ENCODE data around the gene FYN.

GRCh38 chr6:111772381-111772780 is 100.9 kb downstream of the FYN start:
- TF ChIP-seq HDGF (IDR thresholded peaks at IDR 0.05; ENCODE audit: borderline replicate concordance) (no peak), TARDBP (IDR thresholded peaks at IDR 0.05) (no peak), FOXK2 (IDR thresholded peaks at IDR 0.05) (no peak), SUZ12 (IDR thresholded peaks at IDR 0.05) (no peak), SP1 (IDR thresholded peaks at IDR 0.05) (no peak), LEF1 (IDR thresholded peaks at IDR 0.05; ENCODE audit: borderline replicate concordance) (no peak), BHLHE40 (IDR thresholded peaks at IDR 0.05; ENCODE audit: borderline replicate concordance) (no peak)
- TF ChIP-seq, protein P1, sequence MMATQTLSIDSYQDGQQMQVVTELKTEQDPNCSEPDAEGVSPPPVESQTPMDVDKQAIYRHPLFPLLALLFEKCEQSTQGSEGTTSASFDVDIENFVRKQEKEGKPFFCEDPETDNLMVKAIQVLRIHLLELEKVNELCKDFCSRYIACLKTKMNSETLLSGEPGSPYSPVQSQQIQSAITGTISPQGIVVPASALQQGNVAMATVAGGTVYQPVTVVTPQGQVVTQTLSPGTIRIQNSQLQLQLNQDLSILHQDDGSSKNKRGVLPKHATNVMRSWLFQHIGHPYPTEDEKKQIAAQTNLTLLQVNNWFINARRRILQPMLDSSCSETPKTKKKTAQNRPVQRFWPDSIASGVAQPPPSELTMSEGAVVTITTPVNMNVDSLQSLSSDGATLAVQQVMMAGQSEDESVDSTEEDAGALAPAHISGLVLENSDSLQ (IDR thresholded peaks at IDR 0.05): no peak
